ENCODE results near the gene MAP3K6.
A peak's percentile ranks its signal among the peaks of the same experiment; 100 is the strongest.

Gene MAP3K6

GRCh38 chr1:27350663-27351540, 15.9 kb downstream of the MAP3K6 start:
- TF ChIP-seq CTCF (IDR thresholded peaks at IDR 0.05; ENCODE audit: borderline replicate concordance, control extremely low read depth, extremely low read depth, insufficient read depth, missing control alignments): no peak
- no peak for DNase-seq (ENCODE audit: low spot score)
- in situ Hi-C loops (cut with MboI; ENCODE audit: low sequenced_read_pairs, unreplicated experiment): no loop called here

GRCh38 chr1:27349784-27350662, 16.7 kb downstream of the MAP3K6 start:
- TF ChIP-seq CTCF (IDR thresholded peaks at IDR 0.05; ENCODE audit: borderline replicate concordance, control extremely low read depth, extremely low read depth, insufficient read depth, missing control alignments): no peak
- DNase-seq (ENCODE audit: low spot score): no peak
- in situ Hi-C loops (cut with MboI; ENCODE audit: low sequenced_read_pairs, unreplicated experiment): no loop called here

- no peak for TF ChIP-seq CTCF (IDR thresholded peaks at IDR 0.05; ENCODE audit: borderline replicate concordance, control extremely low read depth, extremely low read depth, insufficient read depth, missing control alignments)
- in situ Hi-C loops (cut with MboI; ENCODE audit: low sequenced_read_pairs, unreplicated experiment): no loop called here
- DNase-seq (ENCODE audit: low spot score): peak; percentile 64
Observed at GRCh38 chr1:27348861-27349783, 17.6 kb downstream of the MAP3K6 start.

GRCh38 chr1:27346991-27347624, 19.7 kb downstream of the MAP3K6 start:
- in situ Hi-C loops (cut with MboI; ENCODE audit: low sequenced_read_pairs, unreplicated experiment): no loop called here
- no peak for TF ChIP-seq CTCF (IDR thresholded peaks at IDR 0.05; ENCODE audit: borderline replicate concordance, control extremely low read depth, extremely low read depth, insufficient read depth, missing control alignments)

GRCh38 chr1:27346357-27346756, 20.4 kb downstream of the MAP3K6 start:
- no peak for TF ChIP-seq CTCF (IDR thresholded peaks at IDR 0.05; ENCODE audit: borderline replicate concordance, control extremely low read depth, extremely low read depth, insufficient read depth, missing control alignments)
- no peak for DNase-seq (ENCODE audit: low spot score)
- in situ Hi-C loops (cut with MboI; ENCODE audit: low sequenced_read_pairs, unreplicated experiment): no loop called here

More at GRCh38 chr1:27346991-27347624, 19.7 kb downstream of the MAP3K6 start:
- no peak for DNase-seq (ENCODE audit: low spot score)

Data from GM13976 (cell line).